Stimulated activated CD4-positive, alpha-beta T cell treated with anti-CD3 and anti-CD28 coated beads, Interleukin-4, amount 100 ng/mL, for 4 hours (primary cell): ENCODE data around the gene GOLGA6L9.
"Not testable (repeated sequence)": the region's sequence is repeated elsewhere in the genome, so short reads cannot be mapped to it uniquely, and the experiment has no call there.

Source experiments
- DNase-seq, 2 experiments: peaks; one replicate each; pipeline ENCODE4 v3.0.0-alpha.2; 2020

GOLGA6L9 gene

GRCh38 chr15:82429693-82430092 is at the start of gene GOLGA6L9:
TSS of gene GOLGA6L9 (plus strand) at chr15:82429816. CDS start at chr15:82430080, 264 bp downstream.
- DNase-seq: not testable (repeated sequence)

- DNase-seq: not testable (repeated sequence)
These were observed 48.2 kb upstream of the GOLGA6L9 start for GRCh38 chr15:82381330-82381955.

GRCh38 chr15:82387209-82387608 is 42.4 kb upstream of the GOLGA6L9 start:
- not testable (repeated sequence) for DNase-seq

GRCh38 chr15:82390152-82390551 is 39.5 kb upstream of the GOLGA6L9 start:
- not testable (repeated sequence) for DNase-seq

- not testable (repeated sequence) for DNase-seq
These were observed 37.5 kb upstream of the GOLGA6L9 start for GRCh38 chr15:82392077-82392476.

- DNase-seq: no peak
These were observed 35.9 kb upstream of the GOLGA6L9 start for GRCh38 chr15:82393671-82394070.

GRCh38 chr15:82395788-82396187 is 33.8 kb upstream of the GOLGA6L9 start:
- DNase-seq: not testable (repeated sequence)

- DNase-seq: no peak
These were observed 31.8 kb upstream of the GOLGA6L9 start for GRCh38 chr15:82397817-82398216.

- DNase-seq: no peak
These were observed 30.8 kb upstream of the GOLGA6L9 start for GRCh38 chr15:82398785-82399184.

- DNase-seq: not testable (repeated sequence)
These were observed 30.1 kb upstream of the GOLGA6L9 start for GRCh38 chr15:82399366-82400103.

GRCh38 chr15:82401918-82402317 is 27.7 kb upstream of the GOLGA6L9 start:
- not testable (repeated sequence) for DNase-seq

GRCh38 chr15:82402341-82402740 is 27.3 kb upstream of the GOLGA6L9 start:
- not testable (repeated sequence) for DNase-seq

- not testable (repeated sequence) for DNase-seq
These were observed 23.4 kb upstream of the GOLGA6L9 start for GRCh38 chr15:82406211-82406610.

- DNase-seq: not testable (repeated sequence)
These were observed 19.3 kb upstream of the GOLGA6L9 start for GRCh38 chr15:82410306-82410705.

GRCh38 chr15:82411595-82411994 is 18.0 kb upstream of the GOLGA6L9 start:
- DNase-seq: not testable (repeated sequence)

- not testable (repeated sequence) for DNase-seq
These were observed 15.0 kb upstream of the GOLGA6L9 start for GRCh38 chr15:82414525-82415191.

GRCh38 chr15:82420516-82420915 is 9.1 kb upstream of the GOLGA6L9 start:
- not testable (repeated sequence) for DNase-seq

- DNase-seq: not testable (repeated sequence)
These were observed 8.7 kb upstream of the GOLGA6L9 start for GRCh38 chr15:82420966-82421365.

- DNase-seq: not testable (repeated sequence)
These were observed 2.5 kb upstream of the GOLGA6L9 start for GRCh38 chr15:82427117-82427516.

GRCh38 chr15:82445420-82445819 is 15.8 kb downstream of the GOLGA6L9 start:
- DNase-seq: peak; percentile 6 to 9

GRCh38 chr15:82457336-82457735 is 27.7 kb downstream of the GOLGA6L9 start:
- DNase-seq: not testable (repeated sequence)

GRCh38 chr15:82465629-82466028 is 36.0 kb downstream of the GOLGA6L9 start:
- DNase-seq: not testable (repeated sequence)

GRCh38 chr15:82468205-82468604 is 38.6 kb downstream of the GOLGA6L9 start:
- peak in 1 of 2 experiments; percentile 0 for DNase-seq
